ENCODE results near the gene CACNA1C. TPM values are rescaled to one million over a fixed set of nuclear protein-coding genes. Genes with fewer than 3 reads are reported as not detected.

CACNA1C gene
- total RNA-seq, 1 donor from 2014 or later: 15.6 TPM

- Histone ChIP-seq H3K27ac (no peak overlapping the region), H3K9me3 (no peaks in the 10 kb centered on the region), H3K27me3 (peaks cover 5% of the 10 kb centered on the region), H3K4me3 (peak overlapping the region; percentile 46), H3K36me3 (no peaks in the 10 kb centered on the region), H3K4me1 (peaks cover 10% of the 10 kb centered on the region)
- no peak for TF ChIP-seq CTCF (IDR thresholded peaks at IDR 0.05)
- DNase-seq (no peak), ATAC-seq (no peak)
- intact Hi-C loops (cut with DNase I): loop anchor here (10.0 kb wide), 1 partner anchor 231 kb away; no protein-coding TSS in a partner anchor
Observed at GRCh38 chr12:2035431-2036055, 17.2 kb upstream of the CACNA1C start.

GRCh38 chr12:2039034-2039433 lies 13.8 kb upstream of the CACNA1C start:
- intact Hi-C loops (cut with DNase I): loop anchor here (10.0 kb wide), 1 partner anchor 234 kb away; no protein-coding TSS in a partner anchor

GRCh38 chr12:2043054-2043453 lies 9.7 kb upstream of the CACNA1C start:
- no peak for ATAC-seq
- H3K9me3 ChIP-seq: no peaks in the 10 kb centered on the region

More at GRCh38 chr12:2039034-2039433, 13.8 kb upstream of the CACNA1C start:
- DNase-seq: no peak
- no peak for TF ChIP-seq CTCF (IDR thresholded peaks at IDR 0.05)
- Histone ChIP-seq H3K4me3 (no peak overlapping the region), H3K27me3 (peaks cover 5% of the 10 kb centered on the region), H3K4me1 (peaks cover 10% of the 10 kb centered on the region), H3K36me3 (no peaks in the 10 kb centered on the region), H3K27ac (no peak overlapping the region), H3K9me3 (no peaks in the 10 kb centered on the region)
- no peak for ATAC-seq

GRCh38 chr12:2044165-2044564 lies 8.6 kb upstream of the CACNA1C start:
- H3K27me3 ChIP-seq: no peaks in the 10 kb centered on the region
- ATAC-seq (no peak), DNase-seq (no peak)
- no peaks in the 10 kb centered on the region for H3K9me3 ChIP-seq
- intact Hi-C loops (cut with DNase I): no loop called here
- H3K36me3 ChIP-seq: no peaks in the 10 kb centered on the region
- no peak overlapping the region for H3K27ac ChIP-seq
- H3K4me1 ChIP-seq: no peaks in the 10 kb centered on the region
- TF ChIP-seq CTCF (IDR thresholded peaks at IDR 0.05): no peak
- H3K4me3 ChIP-seq: no peak overlapping the region

More at GRCh38 chr12:2043054-2043453, 9.7 kb upstream of the CACNA1C start:
- Histone ChIP-seq H3K27me3 (no peaks in the 10 kb centered on the region), H3K27ac (no peak overlapping the region), H3K4me3 (no peak overlapping the region), H3K4me1 (no peaks in the 10 kb centered on the region), H3K36me3 (no peaks in the 10 kb centered on the region)
- intact Hi-C loops (cut with DNase I): no loop called here
- TF ChIP-seq CTCF (IDR thresholded peaks at IDR 0.05): no peak
- DNase-seq: no peak

GRCh38 chr12:2046957-2047356 lies 5.8 kb upstream of the CACNA1C start:
- DNase-seq: no peak
- no peaks in the 10 kb centered on the region for H3K9me3 ChIP-seq
- no peak for ATAC-seq
- peaks cover 6% of the 10 kb centered on the region for H3K27me3 ChIP-seq
- no peaks in the 10 kb centered on the region for H3K36me3 ChIP-seq
- H3K4me1 ChIP-seq: no peaks in the 10 kb centered on the region
- intact Hi-C loops (cut with DNase I): no loop called here
- no peak for TF ChIP-seq CTCF (IDR thresholded peaks at IDR 0.05)
- H3K27ac ChIP-seq: no peak overlapping the region
- no peak overlapping the region for H3K4me3 ChIP-seq

All from upper lobe of right lung (tissue), 1 donor.